Endometrium (tissue), 2 donors: ENCODE results near the gene FAM229B.
"Not testable (repeated sequence)": the region's sequence is repeated elsewhere in the genome, so short reads cannot be mapped to it uniquely, and the experiment has no call there.

Experiments used
- FAIRE-seq: peaks from 2 replicates; lab custom pipeline; 2012; peaks lifted over from hg19 to GRCh38; lab: Jason Lieb, UNC
- donor health status: control.
- donor health status: control.

The FAM229B gene

GRCh38 chr6:112065426-112065986, 21.9 kb upstream of the FAM229B start:
- FAIRE-seq = no peak

DNA sequence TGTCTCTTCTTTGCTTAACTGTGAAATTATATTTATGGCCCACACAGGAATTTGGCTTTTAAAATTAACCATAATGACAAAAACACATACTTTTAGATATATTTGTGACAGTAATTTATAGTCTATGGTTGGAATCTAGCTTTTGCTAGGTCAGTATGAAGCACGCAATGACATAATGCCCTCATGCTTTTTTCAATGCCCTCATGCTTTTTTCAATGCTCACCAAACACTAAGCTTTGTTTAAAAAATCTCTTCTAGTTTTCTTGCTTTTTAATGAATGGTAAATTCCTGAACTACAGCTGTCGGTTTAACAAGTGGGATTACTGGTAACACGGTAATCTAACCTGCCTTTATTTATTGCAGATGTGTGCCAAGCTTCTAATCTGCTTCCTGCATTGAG, 20.8 kb upstream of the FAM229B start:
- FAIRE-seq = no peak

GRCh38 chr6:112081569-112081968, 5.8 kb upstream of the FAM229B start:
- no peak for FAIRE-seq

- FAIRE-seq = no peak
Measured at GRCh38 chr6:112085286-112086065, 1.9 kb upstream of the FAM229B start.

DNA sequence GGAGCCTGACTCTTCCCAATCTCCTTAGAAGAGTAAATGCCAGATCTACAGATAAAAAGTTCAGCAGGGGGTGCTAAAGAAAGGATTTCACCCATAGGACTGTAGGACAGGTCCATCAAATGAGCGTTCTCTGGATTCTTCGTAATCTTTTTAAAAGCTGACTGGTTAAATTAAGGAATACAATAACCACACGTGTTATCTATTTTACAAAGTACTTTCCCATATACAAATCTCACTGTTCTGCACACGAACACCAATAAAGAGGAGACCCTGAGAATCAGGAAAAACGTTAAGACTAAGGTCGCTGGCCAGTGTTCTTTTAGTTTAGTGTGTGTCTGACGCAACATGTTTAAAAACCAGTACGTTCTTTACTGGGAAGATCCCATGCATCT, 651 bp upstream of the FAM229B start:
- no peak for FAIRE-seq

- FAIRE-seq = no peak
Measured at GRCh38 chr6:112087916-112088315, 525 bp downstream of the FAM229B start.

DNA sequence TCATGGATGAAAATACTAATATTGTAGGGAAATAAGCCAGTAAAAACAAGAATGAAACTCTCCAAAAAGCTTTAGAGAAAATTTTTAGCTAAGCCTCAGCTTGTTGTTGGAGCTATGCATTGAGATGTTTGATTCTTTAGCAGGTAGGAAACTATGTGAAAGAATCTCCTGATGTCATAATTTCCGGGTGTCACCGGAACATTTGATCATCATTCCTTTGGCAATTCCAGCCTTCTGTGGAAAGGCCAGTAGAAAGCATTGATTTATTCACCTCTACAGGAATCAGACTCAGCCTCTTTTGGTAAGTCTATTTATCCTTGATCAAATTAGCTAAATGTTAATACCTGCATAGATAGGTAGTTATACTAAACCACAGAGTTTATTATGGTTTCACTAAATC, 9.5 kb downstream of the FAM229B start:
- FAIRE-seq = no peak

DNA sequence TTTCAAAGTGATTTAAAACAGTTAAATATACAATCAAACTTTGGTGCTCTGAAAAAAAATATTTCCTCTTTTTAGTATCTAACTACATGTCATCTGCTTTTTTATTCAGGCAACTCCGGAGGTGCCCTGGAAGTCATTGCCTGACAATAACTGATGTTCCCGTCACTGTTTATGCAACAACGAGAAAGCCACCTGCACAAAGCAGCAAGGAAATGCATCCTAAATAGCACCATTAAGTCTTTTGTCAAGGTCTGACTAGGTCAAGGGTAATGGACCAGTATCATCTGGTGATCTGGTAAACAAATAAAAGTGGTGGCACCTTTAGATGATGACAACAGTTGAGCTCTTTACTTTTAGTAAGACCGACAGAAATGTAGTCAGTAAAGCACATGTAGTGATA, 13.2 kb downstream of the FAM229B start:
- no peak for FAIRE-seq

GRCh38 chr6:112106026-112106425, 18.6 kb downstream of the FAM229B start:
- not testable (repeated sequence) for FAIRE-seq

GRCh38 chr6:112106562-112106961, 19.2 kb downstream of the FAM229B start:
- FAIRE-seq = no peak

GRCh38 chr6:112109262-112109661, 21.9 kb downstream of the FAM229B start:
- FAIRE-seq = no peak

- no peak for FAIRE-seq
Measured at GRCh38 chr6:112113431-112113830, 26.0 kb downstream of the FAM229B start.

DNA sequence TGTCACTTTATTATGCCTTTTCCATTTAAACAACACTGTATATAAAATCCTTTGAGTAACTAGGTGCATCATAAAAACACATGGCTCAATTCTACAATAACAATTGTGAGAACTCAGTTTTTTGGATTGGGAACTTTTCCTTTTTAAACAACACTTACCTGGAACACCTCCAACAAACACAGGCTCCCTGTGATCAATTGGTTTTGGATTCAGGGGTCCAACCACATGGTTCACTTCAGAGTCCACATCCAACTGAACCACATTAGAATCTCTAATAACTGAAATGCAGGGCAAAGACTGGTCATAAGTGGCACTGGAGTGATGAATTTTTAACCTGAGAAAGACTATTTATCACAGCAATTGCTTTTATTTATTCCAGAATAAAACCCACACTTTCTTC, 26.5 kb downstream of the FAM229B start:
- FAIRE-seq = no peak

- no peak for FAIRE-seq
Measured at GRCh38 chr6:112114577-112115223, 27.3 kb downstream of the FAM229B start.

DNA sequence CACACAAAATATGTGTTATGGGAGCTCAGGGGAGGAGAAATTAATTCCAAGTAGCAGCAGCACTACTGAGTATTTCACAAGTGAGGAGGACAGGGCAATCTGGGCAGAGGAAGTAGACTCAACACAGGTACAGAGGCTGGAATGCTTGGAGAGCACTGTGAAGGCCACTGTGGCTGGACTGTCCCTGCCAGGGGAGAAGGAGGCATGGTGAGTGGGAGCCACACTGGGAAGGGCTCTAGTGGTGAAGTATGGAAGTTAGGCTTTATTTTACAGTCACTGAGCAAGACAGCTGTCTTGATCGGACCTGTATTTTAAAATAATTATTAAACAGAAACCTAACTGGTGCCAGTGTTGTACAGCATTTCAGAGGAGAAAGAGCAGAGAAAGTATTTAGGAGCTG, 28.8 kb downstream of the FAM229B start:
- FAIRE-seq = no peak

GRCh38 chr6:112117554-112117953, 30.2 kb downstream of the FAM229B start:
- FAIRE-seq = no peak

GRCh38 chr6:112118034-112118433, 30.6 kb downstream of the FAM229B start:
- no peak for FAIRE-seq

- no peak for FAIRE-seq
Measured at GRCh38 chr6:112122756-112123155, 35.4 kb downstream of the FAM229B start.

DNA sequence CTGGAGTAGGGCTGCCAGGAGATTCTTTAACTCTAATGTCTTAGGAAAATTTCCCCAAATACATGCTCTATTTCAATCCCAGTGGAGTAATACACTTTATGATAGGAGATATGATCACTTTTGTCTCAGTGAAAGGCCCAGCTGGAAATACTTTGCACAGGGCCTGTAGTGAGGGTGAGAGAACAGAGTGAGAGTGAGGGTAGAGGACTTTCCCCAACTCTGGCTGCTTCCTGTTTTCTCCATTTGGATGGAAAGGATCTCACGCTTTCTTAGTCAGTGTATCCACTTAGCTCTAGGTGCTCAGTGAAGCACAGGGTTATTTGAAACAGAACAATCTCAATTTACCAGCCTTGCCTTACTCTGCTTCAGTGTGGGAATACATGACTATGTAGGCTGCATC, 36.6 kb downstream of the FAM229B start:
- FAIRE-seq = no peak

- no peak for FAIRE-seq
Measured at GRCh38 chr6:112128208-112128607, 40.8 kb downstream of the FAM229B start.

- no peak for FAIRE-seq
Measured at GRCh38 chr6:112130878-112131277, 43.5 kb downstream of the FAM229B start.

- FAIRE-seq = no peak
Measured at GRCh38 chr6:112139052-112139451, 51.7 kb downstream of the FAM229B start.

GRCh38 chr6:112141707-112142106, 54.3 kb downstream of the FAM229B start:
- no peak for FAIRE-seq
